ES-I3 (cell line): ENCODE data around the gene STX1A.
A peak's percentile ranks its signal among the peaks of the same experiment; 100 is the strongest.

Experiments used
- H3K36me3 ChIP-seq: 2 replicates; pipeline ENCODE4 v1.6.1; 2013; ENCODE audit warnings: mild to moderate bottlenecking, low read length, control low read depth, moderate library complexity; ENCODE audit not compliant: insufficient read depth
- H3K4me1 ChIP-seq: 2 replicates; pipeline ENCODE4 v1.6.1; 2013; ENCODE audit warnings: mild to moderate bottlenecking, control low read depth, low read length; ENCODE audit not compliant: insufficient read depth
- H3K9ac ChIP-seq: 2 replicates; pipeline ENCODE4 v1.6.1; 2013; ENCODE audit warnings: low read depth, mild to moderate bottlenecking, low read length, moderate library complexity
- H3K9me3 ChIP-seq: 2 replicates; pipeline ENCODE4 v1.6.1; 2013; ENCODE audit warnings: mild to moderate bottlenecking, low read length, moderate library complexity; ENCODE audit not compliant: control insufficient read depth, insufficient read depth

Gene STX1A

DNA sequence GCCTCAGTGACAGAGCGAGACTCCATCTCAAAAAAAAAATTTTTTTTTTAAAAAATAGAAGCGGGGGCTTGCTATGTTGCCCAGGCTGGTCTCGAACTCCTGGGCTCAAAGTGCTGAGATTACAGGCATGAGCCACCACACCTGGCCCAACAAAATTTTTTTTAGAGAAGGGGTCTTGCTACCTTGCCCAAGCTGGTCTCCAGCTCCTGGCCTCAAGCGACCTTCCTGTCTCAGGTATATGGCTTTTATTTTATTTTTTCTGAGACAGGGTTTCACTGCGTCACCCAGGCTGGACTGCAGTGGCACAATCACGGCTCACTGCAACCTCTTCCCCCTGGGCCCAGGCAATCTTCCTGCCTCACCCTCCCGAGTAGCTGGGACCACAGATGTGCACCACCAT lies 20.7 kb upstream of the STX1A start:
- no peaks in the 10 kb centered on the region; the same call in 1 of the 2 replicates for H3K36me3 ChIP-seq
- peaks cover 24% of the 10 kb centered on the region for H3K4me1 ChIP-seq
- H3K9me3 ChIP-seq: no peaks in the 10 kb centered on the region
- H3K9ac ChIP-seq: no peak overlapping the region

DNA sequence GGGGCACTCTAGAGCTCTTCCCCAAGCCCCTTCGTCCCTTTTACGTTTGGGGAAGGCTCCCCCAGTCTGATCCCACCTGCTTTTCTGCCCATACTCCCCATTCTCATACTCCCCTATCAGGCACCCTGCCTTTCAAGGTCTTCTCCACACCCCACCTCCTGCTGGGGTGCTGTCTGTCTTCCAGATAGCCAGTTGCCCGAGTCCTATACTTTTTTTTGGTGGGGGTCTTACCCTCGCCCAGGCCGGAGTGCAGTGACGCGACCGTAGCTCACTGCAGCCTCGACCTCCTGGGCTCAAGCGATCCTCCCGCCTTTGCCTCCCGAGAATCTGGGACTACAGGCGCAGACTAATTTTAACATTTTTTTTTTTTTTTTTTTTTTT lies 19.9 kb upstream of the STX1A start:
- Histone ChIP-seq H3K4me1 (peaks cover 24% of the 10 kb centered on the region), H3K36me3 (no peaks in the 10 kb centered on the region; the same call in 1 of the 2 replicates), H3K9me3 (no peaks in the 10 kb centered on the region), H3K9ac (peak overlapping the region; percentile 87)

DNA sequence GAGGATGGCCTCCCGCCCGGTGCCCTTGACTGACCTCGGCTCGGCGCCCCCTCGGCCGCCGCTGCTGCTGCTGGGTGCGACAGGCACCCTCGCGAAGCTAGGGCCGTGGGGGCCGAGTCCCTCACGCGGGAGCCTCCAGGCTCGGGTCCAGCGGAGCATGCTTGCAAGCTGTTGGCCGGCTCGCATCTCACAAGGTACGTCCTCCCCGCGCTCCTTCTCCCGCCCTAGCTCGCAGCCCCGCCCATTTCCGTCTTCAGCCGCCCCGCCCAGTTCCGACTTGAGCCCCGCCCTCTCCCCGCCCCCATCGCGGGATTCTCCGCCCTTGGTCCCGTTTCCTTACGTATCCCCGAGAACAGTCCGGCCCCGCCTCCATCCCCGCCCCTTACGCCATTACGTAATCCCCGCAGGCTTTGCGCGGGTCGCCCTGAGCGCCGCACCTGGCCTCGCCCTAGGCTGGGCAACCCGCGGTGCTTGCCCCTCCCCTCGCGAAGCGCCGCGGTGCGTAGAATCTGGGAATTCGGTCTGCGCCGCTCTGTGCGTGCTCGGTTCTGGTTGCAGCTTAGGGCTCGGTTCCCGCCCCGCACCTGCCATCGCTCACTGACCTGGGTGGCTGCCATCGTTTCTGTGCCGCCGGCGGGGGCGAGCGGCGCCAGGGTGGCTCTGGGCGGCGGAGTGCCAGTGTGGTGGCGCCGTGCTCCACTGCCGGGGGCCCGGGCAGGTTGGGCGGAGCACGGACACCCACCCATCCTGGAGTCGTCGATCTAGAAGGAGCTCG lies 19.3 kb upstream of the STX1A start, which contains the start of gene ABHD11:
Gene ABHD11, minus strand, starts transcription at position 191 of the 775 bp plus-strand sequence. Its CDS starts 32 bp downstream, at position 159.
- H3K4me1 ChIP-seq: peaks cover 24% of the 10 kb centered on the region
- H3K9me3 ChIP-seq: no peaks in the 10 kb centered on the region
- H3K36me3 ChIP-seq: no peaks in the 10 kb centered on the region; the same call in 1 of the 2 replicates
- H3K9ac ChIP-seq: peak within 1 kb of the TSS; percentile 87

DNA sequence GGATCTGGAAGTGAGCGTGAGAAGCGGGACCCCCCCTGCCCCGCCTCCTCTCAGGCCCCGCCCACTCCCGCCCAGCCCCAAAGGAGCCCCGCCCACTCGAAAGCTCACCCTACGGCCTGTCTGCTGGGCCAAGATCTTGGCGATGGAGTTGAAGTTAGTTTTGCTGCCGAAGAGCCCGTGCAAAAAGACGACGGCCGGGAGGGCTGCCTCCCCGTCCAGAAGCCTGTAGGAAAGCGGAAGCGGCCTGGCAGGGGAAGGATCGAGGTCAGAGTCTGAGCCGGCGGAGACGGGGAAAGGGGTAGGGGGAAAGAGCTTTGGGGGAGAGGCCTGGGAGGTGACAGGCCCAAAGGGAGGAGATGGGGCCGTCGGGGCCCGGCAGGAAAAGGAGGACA lies 18.7 kb upstream of the STX1A start:
- no peaks in the 10 kb centered on the region for H3K9me3 ChIP-seq
- no peaks in the 10 kb centered on the region; the same call in 1 of the 2 replicates for H3K36me3 ChIP-seq
- peak overlapping the region; percentile 77; the same call in 1 of the 2 replicates for H3K9ac ChIP-seq
- peaks cover 19% of the 10 kb centered on the region for H3K4me1 ChIP-seq

DNA sequence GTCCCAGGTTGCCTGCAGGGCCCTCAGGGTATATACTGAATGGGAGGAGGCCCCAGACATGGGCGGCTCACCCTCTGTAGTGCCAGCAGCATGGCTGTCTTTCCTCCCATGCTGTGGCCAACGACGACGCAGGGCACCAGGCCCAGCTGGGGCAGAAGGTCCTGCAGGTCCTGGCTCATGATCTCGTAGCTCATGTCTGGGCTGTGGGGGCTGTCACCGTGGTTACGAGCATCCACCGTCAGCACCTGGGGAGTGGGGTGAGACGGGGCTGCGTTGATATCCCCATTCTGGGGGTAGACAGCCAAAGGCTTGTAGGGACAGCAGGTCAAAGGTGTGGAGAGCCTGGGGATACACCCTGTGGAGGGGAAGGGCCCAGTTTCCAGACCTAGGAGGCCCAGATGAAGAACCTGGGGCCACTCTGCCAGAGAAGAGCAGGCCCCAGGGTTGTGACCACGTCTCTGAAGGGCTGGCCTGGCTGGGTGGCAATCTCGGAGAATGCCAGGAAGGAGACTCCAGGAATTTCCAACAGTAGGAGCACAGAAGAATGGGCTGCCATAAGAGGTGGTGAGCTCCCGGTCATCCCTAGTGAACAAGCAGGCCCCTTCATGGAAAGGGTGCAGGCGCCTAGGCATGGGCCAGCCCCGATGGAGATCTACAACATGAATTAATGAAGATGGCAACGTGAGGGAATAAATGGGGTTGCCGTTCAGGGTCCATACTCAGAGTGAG lies 18.2 kb upstream of the STX1A start:
- Histone ChIP-seq H3K9ac (peak overlapping the region; percentile 77), H3K4me1 (peaks cover 19% of the 10 kb centered on the region)

DNA sequence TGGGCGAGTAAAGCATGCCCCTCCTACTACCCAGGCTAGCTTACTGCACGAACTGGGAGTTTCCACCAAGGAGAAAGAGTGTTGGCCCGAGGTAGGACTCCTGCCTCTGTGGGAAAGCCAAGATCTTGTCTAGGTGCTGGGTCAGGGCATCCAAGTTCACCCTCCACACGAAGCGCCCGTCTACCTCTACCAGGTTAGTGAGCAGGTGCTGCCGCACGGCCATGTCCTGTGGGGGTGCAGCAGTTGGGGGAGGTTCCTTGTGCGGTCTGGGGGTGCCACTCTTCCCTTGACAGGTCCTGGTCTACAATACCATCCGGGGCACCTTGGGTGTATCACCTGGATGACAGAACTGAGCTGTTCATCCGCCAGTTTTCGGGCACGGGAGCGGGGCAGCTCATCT lies 17.4 kb upstream of the STX1A start:
- no peak overlapping the region for H3K9ac ChIP-seq

More for the DNA sequence above, 18.2 kb upstream of the STX1A start:
- Histone ChIP-seq H3K9me3 (no peaks in the 10 kb centered on the region), H3K36me3 (no peaks in the 10 kb centered on the region; the same call in 1 of the 2 replicates)

DNA sequence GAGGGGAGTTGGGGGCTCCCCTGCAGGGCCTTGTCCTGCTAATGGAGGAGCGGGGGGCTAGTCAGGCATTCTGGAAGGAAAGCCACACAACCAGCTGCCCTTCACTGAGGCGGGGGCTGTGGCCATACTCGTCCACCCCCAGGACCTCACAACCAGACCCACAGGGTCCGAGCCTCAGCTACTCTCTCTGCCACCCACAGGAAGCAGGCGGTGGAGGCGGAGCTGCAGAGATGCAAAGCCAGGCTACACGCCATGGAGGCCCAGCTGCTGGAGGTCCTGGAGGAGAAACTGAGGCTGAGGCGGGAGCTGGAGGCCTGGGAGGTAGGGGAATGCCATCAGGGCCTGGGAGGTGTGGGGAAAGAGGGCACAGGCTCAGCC lies 16.0 kb upstream of the STX1A start:
- H3K9ac ChIP-seq: no peak overlapping the region
- H3K9me3 ChIP-seq: no peaks in the 10 kb centered on the region
- peaks cover 5% of the 10 kb centered on the region for H3K4me1 ChIP-seq
- H3K36me3 ChIP-seq: no peaks in the 10 kb centered on the region; the same call in 1 of the 2 replicates

More for the DNA sequence above, 17.4 kb upstream of the STX1A start:
- Histone ChIP-seq H3K36me3 (no peaks in the 10 kb centered on the region; the same call in 1 of the 2 replicates), H3K9me3 (no peaks in the 10 kb centered on the region), H3K4me1 (peaks cover 15% of the 10 kb centered on the region)

DNA sequence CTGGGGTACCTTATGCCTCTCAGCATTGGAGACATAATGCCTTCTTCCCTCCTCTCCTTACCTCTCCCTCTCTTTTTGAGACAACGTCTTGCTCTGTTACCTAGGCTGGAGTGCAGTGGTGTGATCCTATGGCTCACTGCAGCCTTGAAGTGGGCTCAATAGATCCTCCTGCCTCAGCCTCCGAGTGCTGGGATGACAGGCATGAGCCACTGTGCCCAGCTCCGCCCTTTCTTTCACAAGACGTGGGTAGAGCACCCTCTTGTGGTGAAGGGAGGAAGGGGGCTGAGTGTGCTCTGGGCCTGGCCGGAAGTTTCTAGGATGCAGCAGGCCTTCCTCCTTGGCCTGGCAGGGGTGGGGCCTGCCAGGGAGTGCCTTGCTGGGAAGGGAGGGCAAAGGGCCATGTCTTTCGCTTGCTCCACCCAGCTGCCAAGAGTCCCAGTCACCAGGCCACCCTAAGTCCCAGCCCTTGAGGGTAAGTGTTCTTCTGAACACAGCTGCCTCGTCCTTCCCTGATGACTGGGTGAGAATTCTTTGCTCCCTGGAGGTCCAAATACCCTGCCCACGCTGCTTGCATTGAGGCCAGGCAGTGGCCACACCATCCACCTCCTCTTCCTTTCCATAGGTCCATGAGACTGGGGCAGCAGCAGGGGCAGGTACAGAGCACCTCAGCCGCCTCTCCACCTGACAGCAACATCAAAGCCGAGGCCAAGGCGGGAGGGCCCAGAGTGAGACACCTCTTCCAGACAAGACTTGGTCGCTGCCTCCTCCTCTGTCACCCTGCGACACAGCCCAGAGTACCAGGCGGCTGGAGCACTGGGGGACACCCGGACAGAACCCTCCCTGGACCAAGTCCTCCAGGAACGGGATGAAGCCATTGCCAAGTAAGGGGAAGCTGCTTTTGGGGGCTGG lies 15.4 kb upstream of the STX1A start:
- Histone ChIP-seq H3K9ac (no peak overlapping the region), H3K9me3 (no peaks in the 10 kb centered on the region), H3K4me1 (peaks cover 3% of the 10 kb centered on the region), H3K36me3 (no peaks in the 10 kb centered on the region; the same call in 1 of the 2 replicates)

DNA sequence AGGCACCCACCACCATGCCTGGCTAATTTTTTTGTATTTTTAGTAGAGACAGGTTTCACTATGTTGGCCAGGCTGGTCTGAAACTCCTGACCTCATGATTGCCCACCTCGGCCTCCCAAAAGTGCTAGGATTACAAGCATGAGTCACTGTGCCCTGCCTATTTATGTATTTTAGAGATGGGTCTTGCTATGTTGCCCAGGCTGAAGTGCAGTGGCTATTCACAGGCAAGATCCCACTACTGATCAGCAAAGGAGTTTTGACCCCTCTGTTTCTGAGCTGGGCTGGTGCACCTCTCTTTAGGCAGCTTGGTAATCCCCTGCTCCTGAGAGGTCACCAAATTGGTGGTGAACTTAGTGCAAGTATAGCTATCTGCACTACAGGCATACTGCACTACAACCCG lies 12.9 kb upstream of the STX1A start:
- Histone ChIP-seq H3K9ac (no peak overlapping the region), H3K9me3 (no peaks in the 10 kb centered on the region), H3K4me1 (no peaks in the 10 kb centered on the region; the same call in 1 of the 2 replicates), H3K36me3 (no peaks in the 10 kb centered on the region; the same call in 1 of the 2 replicates)

DNA sequence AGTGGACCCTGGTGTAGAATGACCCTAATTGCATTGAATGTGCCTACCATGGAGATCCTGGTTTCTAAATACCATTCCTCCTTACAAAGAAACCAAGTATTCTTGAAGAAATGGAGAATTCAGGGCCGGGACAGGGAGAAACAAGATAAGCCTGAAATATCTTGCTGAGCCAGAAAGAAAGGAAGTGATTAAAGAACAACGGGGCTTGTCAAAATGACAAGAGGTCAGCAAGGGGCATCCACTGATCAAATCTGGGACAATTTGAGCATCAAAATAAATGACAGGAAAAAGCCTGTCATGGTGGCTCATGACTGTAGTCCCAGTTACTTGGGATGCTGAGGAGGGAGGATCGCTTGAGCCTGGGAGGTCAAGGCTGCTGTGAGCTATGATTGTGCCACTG lies 11.0 kb upstream of the STX1A start:
- H3K9ac ChIP-seq: no peak overlapping the region
- no peaks in the 10 kb centered on the region for H3K9me3 ChIP-seq
- H3K4me1 ChIP-seq: no peaks in the 10 kb centered on the region; the same call in 1 of the 2 replicates
- H3K36me3 ChIP-seq: no peaks in the 10 kb centered on the region

DNA sequence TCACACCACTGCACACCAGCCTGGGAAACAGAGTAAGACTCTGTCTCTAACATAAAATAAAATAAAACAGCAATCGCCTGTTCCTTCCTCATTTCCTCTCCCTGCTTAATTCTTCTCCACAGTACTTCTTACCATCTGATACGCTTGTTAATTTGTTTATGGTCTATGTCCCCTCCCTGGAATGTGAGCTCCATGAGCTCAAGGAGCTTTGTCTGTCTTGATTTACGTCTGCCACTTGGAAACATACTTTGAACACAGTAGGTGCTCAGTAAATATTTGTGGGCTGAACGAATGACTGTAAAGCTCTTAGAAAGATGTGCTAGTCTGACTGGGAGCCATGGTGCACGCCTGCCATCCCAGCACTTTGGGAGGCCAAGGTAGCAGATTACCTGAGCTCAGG lies 9.1 kb upstream of the STX1A start:
- H3K9ac ChIP-seq: no peak overlapping the region
- H3K36me3 ChIP-seq: no peaks in the 10 kb centered on the region
- no peaks in the 10 kb centered on the region for H3K9me3 ChIP-seq
- no peaks in the 10 kb centered on the region; the same call in 1 of the 2 replicates for H3K4me1 ChIP-seq

DNA sequence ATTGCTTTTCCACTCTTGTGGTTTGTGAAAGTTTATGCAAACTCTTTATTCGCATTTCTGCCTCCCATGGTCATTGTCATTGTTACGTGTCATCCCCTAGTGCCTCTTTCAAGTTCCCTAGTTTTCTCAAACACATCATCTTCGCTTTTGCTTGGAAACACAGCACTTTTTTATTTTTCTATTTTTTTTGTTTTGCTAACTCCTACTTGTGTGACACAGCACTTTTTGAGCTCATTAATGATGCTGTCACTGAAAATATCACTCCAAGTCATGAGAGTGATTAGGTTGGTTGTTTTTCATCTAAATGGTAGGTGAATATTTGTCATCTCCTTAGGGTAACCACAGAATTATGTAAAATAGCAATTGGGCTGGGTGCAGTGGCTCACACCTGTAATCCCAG lies 8.5 kb upstream of the STX1A start:
- Histone ChIP-seq H3K4me1 (no peaks in the 10 kb centered on the region; the same call in 1 of the 2 replicates), H3K9ac (no peak overlapping the region), H3K9me3 (no peaks in the 10 kb centered on the region), H3K36me3 (no peaks in the 10 kb centered on the region)

DNA sequence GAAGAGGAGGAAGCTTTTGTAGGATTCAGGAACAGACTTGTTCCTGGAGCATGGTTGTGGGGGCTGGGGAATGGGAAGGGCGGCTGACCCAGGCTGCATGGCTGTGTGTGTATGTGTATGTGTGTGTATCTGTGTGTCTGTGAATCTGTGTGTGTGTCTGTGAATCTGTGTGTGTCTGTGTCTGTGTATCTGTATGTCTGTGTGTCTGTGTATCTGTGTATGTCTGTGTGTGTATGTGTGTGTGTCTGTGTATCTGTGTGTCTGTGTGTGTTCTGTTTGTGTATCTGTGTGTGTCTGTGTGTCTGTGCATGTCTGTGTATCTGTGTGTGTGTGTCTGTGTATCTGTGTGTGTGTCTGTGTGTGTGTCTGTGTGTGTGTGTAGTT lies 6.6 kb upstream of the STX1A start:
- no peaks in the 10 kb centered on the region for H3K9me3 ChIP-seq
- no peaks in the 10 kb centered on the region; the same call in 1 of the 2 replicates for H3K4me1 ChIP-seq
- no peaks in the 10 kb centered on the region for H3K36me3 ChIP-seq
- no peak overlapping the region for H3K9ac ChIP-seq

DNA sequence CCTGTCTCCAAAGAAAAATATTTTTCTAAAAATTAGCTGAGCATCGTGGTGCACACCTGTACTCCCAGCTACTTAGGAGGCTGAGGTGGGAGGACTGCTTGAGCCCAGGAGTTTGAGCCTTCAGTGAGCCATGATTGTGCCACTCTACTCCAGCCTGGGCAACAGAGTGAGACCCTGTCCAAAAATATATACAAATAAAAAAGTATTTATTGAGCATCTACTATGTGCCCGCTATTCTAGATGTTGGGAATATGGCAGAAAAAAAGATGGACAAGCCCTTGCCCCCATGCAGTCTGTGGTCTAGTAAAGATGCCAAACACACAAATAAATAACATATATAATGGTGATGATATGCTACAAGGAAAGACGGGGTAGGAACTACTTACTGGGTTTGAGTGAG lies 4.3 kb upstream of the STX1A start:
- Histone ChIP-seq H3K4me1 (no peaks in the 10 kb centered on the region), H3K9me3 (no peaks in the 10 kb centered on the region), H3K36me3 (no peaks in the 10 kb centered on the region), H3K9ac (no peak overlapping the region)
